HEK293 (cell line): ENCODE results near the gene GNG12.
A peak's percentile ranks its signal among the peaks of the same experiment; 100 is the strongest.

Source experiments
- CTCF ChIA-PET: fragments of 350-600 bp; formaldehyde crosslinking; extraction: SDS; loops from one replicate; lab custom pipeline; 2021; ENCODE audit warnings: antibody characterized with exemption; lab: Yijun Ruan, JAX
- POLR2A ChIA-PET: fragments of 300-600 bp; formaldehyde crosslinking; extraction: SDS; loops from one replicate; lab custom pipeline; 2020; ENCODE audit warnings: antibody characterized with exemption, inconsistent platforms; lab: Yijun Ruan, JAX
- H3K27ac ChIP-seq: fragments of 200-500 bp; sonication (Bioruptor generic); 2 replicates; pipeline ENCODE4 v1.5.1; 2014; ENCODE audit warnings: low read depth, low read length, control low read depth, inconsistent platforms; ENCODE audit errors: extremely low read depth
- H3K36me3 ChIP-seq, 2 experiments: fragments of 200-500 bp in 1 of 2; sonication (Bioruptor generic) in 1 of 2; 1 replicate in 1 of 2; 2 replicates in 1 of 2; pipeline ENCODE4 v1.5.1; 2014 to 2017; ENCODE audit warnings: inconsistent platforms in 2 of 2, low read length in 2 of 2; ENCODE audit not compliant: control insufficient read depth in 2 of 2, insufficient read depth in 1 of 2
- H3K4me1 ChIP-seq: fragments of 200-500 bp; sonication (Bioruptor generic); 2 replicates; pipeline ENCODE4 v1.5.1; 2014; ENCODE audit warnings: mild to moderate bottlenecking, low read length, inconsistent platforms; ENCODE audit not compliant: control insufficient read depth, insufficient read depth
- H3K4me3 ChIP-seq: 2 replicates; pipeline ENCODE4 v1.5.1; 2011; ENCODE audit warnings: low read depth, mild to moderate bottlenecking, control low read depth, low read length, moderate library complexity
- H3K9me3 ChIP-seq: fragments of 200-500 bp; sonication (Bioruptor generic); 2 replicates; pipeline ENCODE4 v1.5.1; 2014; ENCODE audit warnings: low read depth, low read length, inconsistent platforms; ENCODE audit not compliant: control insufficient read depth, insufficient read depth
- EGR2 ChIP-seq: fragments of 450-650 bp; formaldehyde crosslinking; IDR thresholded peaks from 2 replicates; pipeline ENCODE4 v1.5.1; 2016; ENCODE audit warnings: low read depth, missing biosample characterization, missing genetic modification characterization
- GLIS2 ChIP-seq: fragments of 450-650 bp; formaldehyde crosslinking; IDR thresholded peaks from 2 replicates; pipeline ENCODE4 v1.5.1; 2016; ENCODE audit warnings: missing biosample characterization, missing genetic modification characterization
- HIC1 ChIP-seq: fragments of 450-650 bp; formaldehyde crosslinking; IDR thresholded peaks from 2 replicates; pipeline ENCODE4 v1.5.1; 2016; ENCODE audit warnings: missing biosample characterization, missing genetic modification characterization
- IKZF3 ChIP-seq: fragments of 450-650 bp; IDR thresholded peaks from 2 replicates; pipeline ENCODE4 v1.5.0; 2018; ENCODE audit warnings: missing biosample characterization, mild to moderate bottlenecking, missing genetic modification characterization, moderate library complexity
- ZBTB11 ChIP-seq: fragments of 450-650 bp; formaldehyde crosslinking; conservative IDR thresholded peaks from 2 replicates; pipeline ENCODE4 v1.5.1; 2016; ENCODE audit warnings: low read depth, missing biosample characterization, missing genetic modification characterization
- ZBTB6 ChIP-seq: fragments of 450-650 bp; formaldehyde crosslinking; IDR thresholded peaks from 2 replicates; pipeline ENCODE4 v1.5.1; 2017; ENCODE audit warnings: missing biosample characterization, missing genetic modification characterization
- ZFHX2 ChIP-seq: fragments of 450-650 bp; formaldehyde crosslinking; conservative IDR thresholded peaks from 2 replicates; pipeline ENCODE4 v1.5.1; 2016; ENCODE audit warnings: missing biosample characterization, missing genetic modification characterization
- ZFP41 ChIP-seq: fragments of 450-650 bp; formaldehyde crosslinking; IDR thresholded peaks from 2 replicates; pipeline ENCODE4 v1.5.1; 2016; ENCODE audit warnings: missing biosample characterization, missing genetic modification characterization, borderline replicate concordance
- ZFP69B ChIP-seq: fragments of 450-650 bp; formaldehyde crosslinking; IDR thresholded peaks from 2 replicates; pipeline ENCODE4 v1.5.1; 2016; ENCODE audit warnings: missing biosample characterization, missing genetic modification characterization
- ZNF112 ChIP-seq: fragments of 450-650 bp; formaldehyde crosslinking; IDR thresholded peaks from 2 replicates; pipeline ENCODE4 v1.5.0; 2017; ENCODE audit warnings: missing biosample characterization, missing genetic modification characterization
- ZNF146 ChIP-seq: fragments of 450-650 bp; formaldehyde crosslinking; IDR thresholded peaks from 2 replicates; pipeline ENCODE4 v1.5.1; 2016; ENCODE audit warnings: missing biosample characterization, missing genetic modification characterization
- ZNF341 ChIP-seq: fragments of 450-650 bp; formaldehyde crosslinking; IDR thresholded peaks from 2 replicates; pipeline ENCODE4; 2016; ENCODE audit warnings: low read depth, missing biosample characterization, missing genetic modification characterization
- ZNF366 ChIP-seq: fragments of 450-650 bp; formaldehyde crosslinking; conservative IDR thresholded peaks from 2 replicates; pipeline ENCODE4 v1.5.1; 2016; ENCODE audit warnings: missing biosample characterization, missing genetic modification characterization
- ZNF398 ChIP-seq: fragments of 450-650 bp; formaldehyde crosslinking; IDR thresholded peaks from 2 replicates; pipeline ENCODE4 v1.5.1; 2017; ENCODE audit warnings: missing biosample characterization, missing genetic modification characterization
- ZNF510 ChIP-seq: fragments of 450-650 bp; formaldehyde crosslinking; IDR thresholded peaks from 2 replicates; pipeline ENCODE4 v1.5.1; 2018; ENCODE audit warnings: mild to moderate bottlenecking, missing genetic modification characterization, missing biosample characterization; ENCODE audit not compliant: insufficient replicate concordance
- ZNF624 ChIP-seq: fragments of 450-650 bp; formaldehyde crosslinking; IDR thresholded peaks from 2 replicates; pipeline ENCODE4 v1.5.1; 2017; ENCODE audit warnings: missing biosample characterization, missing genetic modification characterization
- ZNF626 ChIP-seq: fragments of 450-650 bp; sonication (Bioruptor Pico); formaldehyde crosslinking; IDR thresholded peaks from 2 replicates; pipeline ENCODE4 v1.5.1; 2018; ENCODE audit warnings: missing biosample characterization, missing genetic modification characterization, inconsistent platforms
- ZNF837 ChIP-seq: fragments of 450-650 bp; formaldehyde crosslinking; IDR thresholded peaks from 2 replicates; pipeline ENCODE4 v1.5.1; 2016; ENCODE audit warnings: missing biosample characterization, missing genetic modification characterization

The GNG12 gene

GRCh38 chr1:67759066-67759465, 74.2 kb downstream of the GNG12 start:
- ChIA-PET POLR2A (interaction anchor here (1.0 to 3.5 kb wide), 3 partner anchors 12 to 74 kb away, joined by 3 to 40 read pairs (median 4); partner anchors contain the start of gene GADD45A), CTCF (interaction anchor here (0.7 to 6.5 kb wide), 18 partner anchors 8 to 235 kb away, joined by 3 to 159 read pairs (median 14); partner anchors contain the start of gene GADD45A)
- Histone ChIP-seq H3K4me1 (no peaks in the 10 kb centered on the region), H3K36me3 (no peaks in the 10 kb centered on the region), H3K9me3 (no peaks in the 10 kb centered on the region), H3K27ac (no peak overlapping the region), H3K4me3 (no peak overlapping the region)
- TF ChIP-seq ZFHX2 (tag by site-specific recombination) (peak; percentile 56), ZNF624 (tag by site-specific recombination) (no peak), ZNF341 (tag by site-specific recombination) (peak; percentile 63), ZNF626 (tag by site-specific recombination) (no peak), ZNF837 (tag by site-specific recombination) (no peak), EGR2 (peak; percentile 69; the same call in 1 of the 2 replicates)

- POLR2A ChIA-PET: interaction anchor here (1.0 kb wide), 1 partner anchor 71 kb away, joined by 3 read pairs; the partner anchor contains the start of gene GADD45A
- H3K36me3 ChIP-seq: no peaks in the 10 kb centered on the region
- no peak overlapping the region for H3K4me3 ChIP-seq
- no peaks in the 10 kb centered on the region for H3K9me3 ChIP-seq
- no peak overlapping the region for H3K27ac ChIP-seq
- TF ChIP-seq ZNF398 (tag by site-specific recombination) (no peak), ZNF146 (tag by site-specific recombination) (no peak), HIC1 (peak; percentile 11; the same call in 1 of the 2 replicates), ZNF112 (tag by site-specific recombination) (no peak)
- CTCF ChIA-PET: interaction anchor here (0.7 to 4.2 kb wide), 5 partner anchors 10 to 255 kb away, joined by 3 to 12 read pairs (median 6); no protein-coding TSS in a partner anchor
- H3K4me1 ChIP-seq: no peaks in the 10 kb centered on the region; the same call in 1 of the 2 replicates
Measured at GRCh38 chr1:67755619-67756018, 77.6 kb downstream of the GNG12 start.

GRCh38 chr1:67755160-67755559, 78.1 kb downstream of the GNG12 start:
- Histone ChIP-seq H3K9me3 (no peaks in the 10 kb centered on the region), H3K27ac (no peak overlapping the region), H3K4me1 (peaks cover 4% of the 10 kb centered on the region), H3K4me3 (no peak overlapping the region), H3K36me3 (no peaks in the 10 kb centered on the region)
- ChIA-PET CTCF (interaction anchor here (0.7 to 4.2 kb wide), 5 partner anchors 11 to 255 kb away, joined by 3 to 12 read pairs (median 6); no protein-coding TSS in a partner anchor), POLR2A (interaction anchor here (1.0 kb wide), 1 partner anchor 70 kb away, joined by 3 read pairs; the partner anchor contains the start of gene GADD45A)
- TF ChIP-seq ZBTB6 (tag by site-specific recombination) (no peak), ZNF341 (tag by site-specific recombination) (no peak), ZFP69B (no peak), ZNF510 (no peak), ZNF366 (tag by site-specific recombination) (no peak), IKZF3 (tag by site-specific recombination) (no peak), GLIS2 (no peak), ZBTB11 (tag by site-specific recombination) (no peak), ZFP41 (tag by site-specific recombination) (no peak)
